Measurements from ENCODE around the gene MPIG6B.

DNA sequence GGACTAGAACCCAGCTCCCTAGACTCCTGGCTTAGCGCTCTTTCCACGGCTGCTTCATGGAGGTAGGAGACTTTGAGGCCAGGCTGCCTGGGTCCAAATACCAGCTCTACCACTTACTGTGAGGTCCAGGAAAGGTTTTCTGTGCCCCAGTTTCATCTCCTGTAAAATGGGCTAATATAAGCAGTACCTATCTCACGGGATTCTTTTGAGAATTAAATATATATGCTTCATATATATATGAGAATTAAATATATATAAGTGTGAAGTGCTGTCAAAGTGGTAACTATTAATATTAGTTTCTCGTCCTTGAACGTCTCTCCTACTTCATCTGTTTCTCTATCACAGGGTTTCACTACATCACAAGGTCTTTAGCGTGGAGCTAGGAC, 32.1 kb upstream of the MPIG6B start:
- TF ChIP-seq CTCF (conservative IDR thresholded peaks at IDR 0.05 in 1 of 2, IDR thresholded peaks at IDR 0.05 in 1 of 2; ENCODE audit: low read depth in 1 of 2, low read length in 2 of 2) (no peak), EZH2 (IDR thresholded peaks at IDR 0.05; ENCODE audit: low read length, missing control alignments) (no peak)
